Pons (tissue), 1 donor: Measurements from ENCODE around the gene DLG2.

Experiments
- DNase-seq: peaks from one replicate; pipeline ENCODE4 v3.0.0-alpha.2; 2016; ENCODE audit warnings: low spot score

DLG2 gene

DNA sequence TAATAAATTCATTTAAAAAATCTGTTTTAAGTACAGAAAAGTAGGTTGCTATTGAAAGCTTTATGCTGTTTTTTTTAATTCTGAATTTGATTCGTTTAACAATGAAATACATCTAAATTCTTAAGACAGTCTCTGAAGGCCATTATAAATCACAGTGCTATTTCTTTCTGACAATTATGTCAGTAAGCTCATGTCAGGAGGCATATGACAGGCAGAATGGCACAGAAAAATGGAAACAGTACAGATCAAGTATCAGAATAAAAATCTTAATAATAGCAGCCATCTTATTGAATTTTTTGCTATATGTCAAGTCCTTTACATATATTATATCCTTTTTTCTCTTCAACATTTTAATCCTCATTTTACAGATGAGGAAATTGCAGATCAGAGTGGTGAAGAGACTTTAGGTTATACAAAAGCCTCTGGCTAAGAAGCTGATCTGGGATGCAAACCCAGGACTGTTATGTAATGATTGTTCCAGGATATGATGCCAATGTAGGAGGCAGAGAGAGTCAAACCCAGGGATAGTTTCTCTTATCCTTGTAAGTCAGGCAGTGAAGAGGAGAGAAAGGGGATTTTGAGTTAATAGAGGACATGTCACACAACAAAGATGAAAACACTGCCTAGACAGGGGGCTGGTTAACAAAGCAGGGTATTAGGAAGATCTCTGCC is 2057.9 kb downstream of the DLG2 start:
- no peak for DNase-seq

- no peak for DNase-seq
These were observed 2058.6 kb downstream of the DLG2 start for GRCh38 chr11:83568516-83568915.

DNA sequence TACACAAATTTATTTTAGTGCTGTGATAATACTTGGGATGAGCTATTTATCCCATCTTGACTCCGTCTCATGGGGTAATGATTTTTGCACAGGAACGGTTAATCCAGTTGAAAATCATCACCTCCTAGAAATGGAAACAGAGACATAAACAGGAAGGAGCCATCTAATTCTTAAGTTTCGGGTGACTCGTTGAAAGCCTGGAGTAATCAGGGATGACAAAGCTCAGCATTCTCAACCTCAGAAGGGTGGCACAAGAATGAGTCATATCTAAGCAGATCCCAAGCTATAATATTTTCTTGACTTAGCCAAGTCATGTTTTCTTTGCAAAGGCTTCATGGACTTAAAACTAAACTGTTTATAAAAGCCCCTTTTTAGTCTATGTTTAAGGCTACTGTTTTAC is 2060.2 kb downstream of the DLG2 start:
- DNase-seq: no peak

GRCh38 chr11:83564870-83565269 is 2062.3 kb downstream of the DLG2 start:
- DNase-seq: no peak

- no peak for DNase-seq
These were observed 2068.9 kb downstream of the DLG2 start for GRCh38 chr11:83558281-83558680.

- no peak for DNase-seq
These were observed 2069.5 kb downstream of the DLG2 start for GRCh38 chr11:83557653-83558052.

GRCh38 chr11:83554876-83555275 is 2072.3 kb downstream of the DLG2 start:
- no peak for DNase-seq

GRCh38 chr11:83549984-83550667 is 2077.0 kb downstream of the DLG2 start:
- DNase-seq: no peak

GRCh38 chr11:83546368-83546767 is 2080.8 kb downstream of the DLG2 start:
- DNase-seq: no peak

DNA sequence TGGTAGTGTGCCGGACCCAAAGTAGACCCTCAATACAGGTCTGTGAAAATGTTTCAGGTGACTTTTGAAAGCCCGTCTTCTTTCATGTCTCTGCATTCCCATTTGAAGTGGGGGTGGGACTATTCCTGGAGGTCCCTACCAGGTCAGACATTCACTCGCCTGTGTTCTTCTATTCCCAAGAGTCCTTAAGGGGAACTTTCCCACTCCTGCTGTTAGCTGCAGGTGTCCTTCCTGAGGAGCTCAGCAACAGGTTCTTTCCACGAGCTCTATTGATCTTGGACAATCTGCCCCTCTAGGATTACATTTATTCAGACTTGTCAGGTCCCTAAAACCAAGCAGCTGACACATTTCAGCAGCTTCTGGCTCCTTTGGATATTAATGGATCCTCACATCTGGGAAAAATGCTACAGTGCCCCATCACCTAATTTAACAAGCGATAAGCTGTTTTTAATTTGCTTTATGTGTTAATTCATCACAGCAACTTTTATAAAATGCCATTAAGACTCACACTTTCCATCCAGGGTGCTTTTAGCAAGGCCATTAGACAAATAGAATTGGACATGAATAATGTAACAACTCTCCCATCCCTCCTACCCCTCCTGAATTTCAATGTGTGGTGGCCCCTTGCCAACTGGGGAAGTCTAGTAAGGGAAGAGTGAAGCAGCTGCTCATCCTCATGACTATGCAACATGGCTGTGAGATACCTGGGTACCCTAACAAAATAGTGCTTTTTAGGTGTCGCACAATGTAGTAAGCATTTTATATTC is 2081.5 kb downstream of the DLG2 start:
- DNase-seq: peak; percentile 63

GRCh38 chr11:83544846-83545245 is 2082.3 kb downstream of the DLG2 start:
- no peak for DNase-seq

GRCh38 chr11:83543706-83544439 is 2083.3 kb downstream of the DLG2 start:
- DNase-seq: no peak

GRCh38 chr11:83542861-83543260 is 2084.3 kb downstream of the DLG2 start:
- DNase-seq: no peak

DNA sequence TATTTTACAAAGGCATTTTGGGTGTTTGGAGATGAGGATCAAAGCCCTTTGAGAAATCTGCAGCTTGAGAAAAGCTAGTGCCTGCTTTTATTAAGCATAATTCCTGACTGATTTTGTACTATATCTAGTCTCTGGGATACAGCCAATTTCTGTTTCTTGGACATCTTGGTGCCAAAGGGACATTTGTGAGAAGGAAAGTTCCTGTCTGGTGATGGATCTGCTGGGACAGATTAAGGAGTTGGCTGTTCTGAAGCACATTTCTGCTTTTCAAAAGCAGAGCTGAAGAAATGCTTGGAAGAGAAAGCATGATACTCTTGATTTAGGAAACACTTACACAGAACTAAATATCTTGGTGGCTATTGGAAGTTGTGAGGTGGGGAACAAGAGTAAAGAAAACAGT is 2086.4 kb downstream of the DLG2 start:
- no peak for DNase-seq

- peak; percentile 31 for DNase-seq
These were observed 2086.9 kb downstream of the DLG2 start for GRCh38 chr11:83540112-83540675.

DNA sequence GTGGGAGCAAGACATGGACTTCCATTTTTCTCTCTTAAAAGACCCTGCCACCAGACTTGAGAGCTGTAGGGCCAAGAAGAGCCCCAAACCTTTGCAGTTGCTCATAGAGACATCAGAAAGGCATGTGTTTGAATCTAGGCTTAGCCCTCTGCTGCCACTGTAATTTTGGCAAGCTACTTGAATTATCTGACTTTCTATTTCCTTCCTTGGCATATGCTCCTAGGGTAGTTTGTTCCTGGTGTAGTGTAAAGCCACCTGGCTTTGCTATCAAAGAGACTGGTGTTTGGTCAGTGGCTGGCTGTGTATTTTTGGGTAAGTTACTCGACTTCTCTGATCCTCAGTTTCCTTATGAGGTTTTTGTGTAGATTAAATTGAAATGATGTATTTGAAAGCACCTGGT is 2088.9 kb downstream of the DLG2 start:
- no peak for DNase-seq

DNA sequence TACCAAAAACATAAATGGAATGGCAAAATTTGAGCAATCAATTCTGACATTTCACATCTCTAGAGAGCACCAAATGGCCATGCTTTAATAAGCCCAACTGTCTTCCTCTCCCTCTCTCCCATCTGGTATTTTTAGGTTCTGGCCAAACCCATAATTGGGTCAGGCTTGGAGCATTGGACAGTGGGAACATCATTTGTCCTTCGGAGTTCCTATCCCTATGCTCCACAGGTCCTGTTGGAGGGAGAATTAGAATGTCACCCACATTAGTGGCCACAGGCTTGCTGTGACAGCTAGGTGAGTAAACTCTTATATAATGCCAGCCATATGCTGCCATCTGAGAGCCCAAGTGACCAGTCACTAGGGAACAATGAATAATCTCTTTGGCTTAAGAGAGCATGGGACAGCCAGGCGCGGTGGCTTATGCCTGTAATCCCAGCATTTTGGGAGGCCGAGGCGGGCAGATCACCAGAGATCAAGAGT is 2090.0 kb downstream of the DLG2 start:
- DNase-seq: no peak

GRCh38 chr11:83533166-83533565 is 2094.0 kb downstream of the DLG2 start:
- no peak for DNase-seq

GRCh38 chr11:83528877-83529276 is 2098.3 kb downstream of the DLG2 start:
- no peak for DNase-seq

- DNase-seq: no peak
These were observed 2098.9 kb downstream of the DLG2 start for GRCh38 chr11:83528225-83528624.

GRCh38 chr11:83523676-83524075 is 2103.5 kb downstream of the DLG2 start:
- no peak for DNase-seq

- no peak for DNase-seq
These were observed 2104.2 kb downstream of the DLG2 start for GRCh38 chr11:83522911-83523310.
